ENCODE measurements around the gene USP2.
A peak's percentile ranks its signal among the peaks of the same experiment; 100 is the strongest.

Gene USP2

GRCh38 chr11:119320240-119320775 is 61.2 kb downstream of the USP2 start:
- no peak for DNase-seq

GRCh38 chr11:119319700-119320239 is 61.7 kb downstream of the USP2 start:
- no peak for DNase-seq

DNA sequence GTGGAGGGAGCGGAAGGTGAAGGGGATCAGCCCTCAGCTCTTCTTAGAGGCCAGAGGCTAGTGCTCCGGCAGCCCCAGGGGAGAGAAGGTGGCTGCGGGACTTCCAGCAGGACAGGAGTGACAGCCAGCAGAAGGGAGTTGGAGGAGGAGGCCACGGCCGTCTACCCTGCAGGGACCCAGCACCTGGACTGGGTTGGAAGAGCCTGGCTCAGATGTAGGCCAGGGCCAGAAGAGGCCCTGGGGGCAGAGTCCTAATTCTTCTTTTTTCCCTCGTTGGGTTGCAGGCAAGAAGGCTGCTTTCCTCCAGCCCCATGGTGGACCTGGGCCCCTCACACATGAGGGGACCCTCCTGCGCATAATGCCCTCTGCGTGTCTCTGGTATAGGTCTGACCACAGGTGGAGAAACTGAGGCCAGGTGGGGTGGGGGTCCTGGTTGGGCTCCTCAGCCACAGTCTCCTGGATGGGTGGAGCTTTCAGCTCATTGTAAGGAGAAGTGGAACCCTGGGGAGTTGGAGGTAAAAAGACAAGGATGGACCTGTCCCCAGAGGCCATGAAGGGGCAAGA is 62.3 kb downstream of the USP2 start:
- no peak for DNase-seq

DNA sequence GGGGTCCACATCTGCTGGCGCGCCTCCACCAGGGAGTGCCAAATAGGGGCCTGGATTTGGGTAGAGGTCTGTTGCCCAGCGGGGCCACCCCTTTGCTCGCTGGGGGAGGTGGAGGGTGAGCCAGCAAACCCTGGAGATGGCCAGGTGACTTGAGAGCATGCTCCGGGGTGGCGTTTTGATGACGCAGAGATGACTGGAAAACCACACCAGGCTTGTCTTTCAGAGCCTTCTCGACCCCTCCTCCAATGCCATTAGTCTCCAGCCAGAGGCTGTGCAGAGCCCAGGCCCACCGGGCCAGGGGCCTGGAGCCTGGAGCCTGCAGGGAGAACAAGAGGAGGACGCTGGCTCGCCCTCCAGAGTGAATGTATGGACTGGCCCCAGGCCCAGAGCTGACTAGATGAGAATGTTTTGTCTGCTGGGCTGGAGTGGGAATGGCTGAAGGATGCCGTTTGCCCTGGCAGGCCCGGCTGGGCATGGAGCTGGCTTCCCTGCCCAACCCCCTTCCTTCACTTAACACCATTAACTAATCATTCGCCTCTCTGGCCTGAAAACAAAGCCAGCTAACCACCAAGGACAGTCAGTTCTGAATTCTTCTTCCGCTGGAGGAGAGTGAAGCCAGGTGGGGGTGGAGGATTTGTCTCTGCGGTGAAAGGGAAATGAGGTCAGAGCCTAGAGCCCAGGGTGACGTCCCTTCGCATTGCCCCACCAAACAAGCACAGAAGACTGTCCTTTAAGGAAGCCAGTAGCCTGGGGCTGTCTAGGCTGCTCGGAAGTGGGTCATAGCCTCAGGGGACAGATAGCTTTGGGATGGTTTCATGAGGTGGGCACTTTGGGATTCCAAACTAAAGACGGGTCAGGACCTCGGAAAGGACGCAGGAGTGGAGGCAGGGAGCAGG is 63.0 kb downstream of the USP2 start:
- DNase-seq, result no peak

- no peak for DNase-seq
Observed at GRCh38 chr11:119317592-119318239, 63.8 kb downstream of the USP2 start.

DNA sequence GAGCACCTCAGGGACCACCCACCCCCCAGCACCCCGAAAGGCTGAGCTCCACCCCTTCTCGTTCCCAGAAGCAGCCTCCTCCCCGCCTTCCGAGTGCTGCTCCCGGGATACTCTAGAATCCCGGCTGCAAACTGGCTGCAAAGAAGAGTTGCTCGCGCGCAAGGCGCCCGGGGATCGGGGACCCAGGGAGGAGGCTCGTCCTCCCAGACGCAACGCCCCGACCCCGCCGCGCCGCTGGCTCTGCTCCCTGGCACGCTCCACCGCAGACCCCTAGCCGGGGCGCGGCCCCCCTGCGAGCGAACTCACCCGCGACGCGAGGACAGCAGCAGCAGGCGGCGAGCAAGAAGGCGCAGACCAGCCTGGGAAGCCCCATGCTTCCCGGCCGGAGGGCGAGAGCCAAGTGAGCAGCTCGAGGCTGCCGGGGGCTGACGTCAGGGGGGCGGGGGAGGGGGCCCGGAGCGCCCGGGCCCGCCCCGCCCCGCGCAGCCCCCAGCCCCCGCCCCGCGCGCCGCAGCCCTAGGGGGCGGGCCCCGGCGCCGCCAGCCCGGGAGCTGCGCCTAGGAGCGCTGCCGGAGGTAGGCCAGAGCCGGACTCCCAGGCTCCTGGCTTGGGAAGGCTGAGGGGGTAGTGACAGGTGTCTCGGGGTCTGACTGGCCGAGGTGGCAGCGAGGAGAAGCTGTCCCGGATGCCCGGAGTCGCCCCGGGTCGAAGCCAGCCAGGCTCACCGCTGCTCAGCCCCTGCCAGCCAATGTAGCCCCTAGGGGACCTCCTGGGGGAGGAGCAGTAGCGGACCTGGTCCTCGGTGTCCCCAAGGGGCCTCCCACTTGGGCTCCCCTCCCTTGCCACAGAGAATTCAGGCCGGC is 64.5 kb downstream of the USP2 start, which contains the start of gene MCAM:
Gene MCAM, minus strand, starts transcription at position 402 of the 863 bp plus-strand sequence. Its CDS starts 29 bp downstream, at position 373.
- DNase-seq, result peak; percentile 29

DNA sequence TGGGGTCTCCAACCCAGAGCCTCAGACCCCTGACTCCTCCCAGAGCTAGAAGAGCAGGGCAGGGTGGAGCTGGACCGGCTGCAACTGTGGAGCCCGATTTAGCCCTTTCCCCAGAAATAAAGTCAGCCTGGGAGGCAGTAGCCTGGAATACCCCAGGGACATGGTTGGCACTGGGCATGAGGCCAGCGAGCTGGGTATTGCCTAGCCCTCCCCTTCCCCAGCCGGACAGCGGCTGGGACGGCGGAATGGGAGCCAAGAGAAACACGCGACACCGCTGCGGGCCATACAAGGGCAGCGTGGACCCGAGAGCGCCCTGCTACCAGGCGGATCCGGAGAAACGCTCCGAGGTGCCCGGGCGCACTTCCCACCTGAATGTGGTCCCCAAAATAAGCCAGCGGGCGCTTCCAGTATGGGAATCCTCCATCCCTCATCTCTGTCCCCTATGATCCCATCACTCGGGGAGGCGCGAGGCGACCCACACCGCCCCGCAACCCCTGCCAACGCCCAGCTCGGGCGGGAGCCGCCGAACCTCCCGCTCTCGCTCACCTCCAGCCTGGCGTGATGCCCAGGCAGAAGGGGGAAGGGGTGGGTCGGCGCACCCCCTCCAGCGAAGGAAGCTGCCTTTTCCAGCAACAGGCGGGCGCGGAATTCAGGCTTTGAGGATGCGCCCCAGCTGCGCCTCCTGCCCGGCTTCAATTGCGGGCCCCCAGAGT is 65.3 kb downstream of the USP2 start:
- DNase-seq, result peak; percentile 73

GRCh38 chr11:119315131-119316015 is 66.1 kb downstream of the USP2 start:
- peak; percentile 87 for DNase-seq

- DNase-seq, result no peak
Observed at GRCh38 chr11:119314726-119315125, 66.8 kb downstream of the USP2 start.

GRCh38 chr11:119310682-119311052 is 70.8 kb downstream of the USP2 start:
- no peak for DNase-seq

DNA sequence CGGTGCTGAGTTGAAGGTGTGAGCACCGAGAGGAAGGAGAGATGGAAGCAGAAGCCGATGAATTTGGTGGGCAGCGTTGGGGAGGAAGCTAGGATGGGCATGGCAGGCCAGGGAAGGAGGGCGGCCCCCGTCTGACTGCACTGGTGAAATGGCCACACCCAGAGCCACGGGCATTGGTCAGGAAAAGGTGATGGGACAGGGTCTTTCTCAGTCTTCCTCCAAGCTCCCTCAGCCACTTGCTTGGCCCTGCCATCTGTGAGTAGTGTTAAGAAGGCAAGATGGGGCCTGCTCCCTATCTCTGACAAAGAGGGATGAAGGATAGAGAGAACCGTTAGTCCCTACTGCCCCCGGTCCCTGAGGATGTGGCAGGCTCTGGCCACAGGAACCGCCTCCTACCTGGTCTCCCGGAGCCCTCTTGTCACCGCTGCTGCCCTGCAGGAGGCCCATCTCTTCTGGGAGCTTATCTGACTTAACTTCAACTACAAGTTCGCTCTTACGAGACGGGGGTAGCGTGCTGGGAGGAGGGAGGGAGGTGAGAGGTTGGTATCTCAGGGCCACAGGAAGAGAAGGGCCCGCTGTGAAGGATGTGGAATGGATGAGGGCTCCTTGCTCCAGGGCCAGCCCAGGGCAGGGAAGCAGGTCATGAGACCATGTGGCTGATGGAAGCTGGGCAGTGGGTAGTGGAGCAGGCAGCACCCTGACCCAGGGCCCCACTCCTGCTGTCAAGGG is 71.4 kb downstream of the USP2 start:
- DNase-seq, result no peak

DNA sequence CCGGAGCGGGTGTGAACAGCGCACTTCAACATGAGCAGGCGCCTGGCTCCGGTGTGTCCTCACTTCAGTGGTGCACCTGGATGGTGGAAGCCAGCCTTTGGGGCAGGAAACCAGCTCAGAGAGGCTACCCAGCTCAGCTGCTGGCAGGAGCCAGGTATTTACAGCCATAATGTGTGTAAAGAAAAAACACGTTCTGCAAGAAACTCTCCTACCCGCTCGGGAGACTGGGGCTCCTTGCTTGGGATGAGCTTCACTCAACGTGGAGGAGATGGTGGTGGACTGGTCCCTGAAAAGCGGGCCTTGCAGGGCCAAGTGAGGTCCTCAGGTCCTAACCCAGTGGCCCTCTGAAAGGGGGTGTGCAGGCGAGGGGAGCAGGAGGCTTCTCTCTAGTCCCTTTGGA is 72.1 kb downstream of the USP2 start:
- DNase-seq, result no peak

DNA sequence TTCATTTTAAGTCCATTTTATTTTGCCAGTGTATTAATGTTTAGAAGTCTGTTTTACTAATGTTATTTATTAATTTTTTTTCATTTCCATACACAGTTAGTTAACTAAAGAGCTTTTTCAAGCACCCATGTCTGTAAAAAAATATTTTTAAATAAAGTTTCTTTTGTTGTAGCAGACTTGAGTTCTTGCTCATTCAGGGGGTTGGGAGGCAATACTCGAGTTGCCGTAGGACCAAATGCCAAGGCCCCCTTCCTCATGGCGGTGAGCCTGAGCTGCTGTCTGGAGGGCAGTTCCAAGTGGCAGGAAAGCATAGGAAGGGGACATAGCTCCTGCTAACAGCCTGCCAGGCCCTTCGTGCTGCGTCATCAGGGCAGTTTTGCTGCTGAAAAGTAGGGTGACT is 73.5 kb downstream of the USP2 start:
- DNase-seq, result no peak

DNA sequence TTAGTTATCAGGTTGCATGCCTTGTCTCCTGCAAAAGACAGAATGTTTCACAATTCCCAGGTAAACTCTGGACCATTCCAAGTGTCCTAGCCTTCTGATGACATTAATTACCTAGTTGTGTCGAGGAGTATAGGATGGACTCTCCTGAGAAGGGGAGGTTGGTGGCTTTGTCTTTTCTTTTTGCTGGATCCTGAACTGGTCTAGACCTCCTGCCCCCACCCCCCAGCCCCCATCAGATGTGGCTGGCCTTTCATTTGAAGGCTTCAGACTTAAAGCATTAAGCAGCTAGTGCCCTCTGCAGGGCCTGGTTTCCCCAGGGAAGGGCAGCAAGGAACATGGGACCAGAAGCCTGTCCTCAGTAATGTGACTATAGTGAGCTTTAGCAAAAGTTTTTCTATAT is 74.3 kb downstream of the USP2 start:
- no peak for DNase-seq

- DNase-seq, result no peak
Observed at GRCh38 chr11:119306373-119306890, 75.1 kb downstream of the USP2 start.

- no peak for DNase-seq
Observed at GRCh38 chr11:119305556-119306372, 75.7 kb downstream of the USP2 start.

Data from RPMI8226 (cell line).